Measurements from ENCODE around the gene NARS2.

The NARS2 gene

DNA sequence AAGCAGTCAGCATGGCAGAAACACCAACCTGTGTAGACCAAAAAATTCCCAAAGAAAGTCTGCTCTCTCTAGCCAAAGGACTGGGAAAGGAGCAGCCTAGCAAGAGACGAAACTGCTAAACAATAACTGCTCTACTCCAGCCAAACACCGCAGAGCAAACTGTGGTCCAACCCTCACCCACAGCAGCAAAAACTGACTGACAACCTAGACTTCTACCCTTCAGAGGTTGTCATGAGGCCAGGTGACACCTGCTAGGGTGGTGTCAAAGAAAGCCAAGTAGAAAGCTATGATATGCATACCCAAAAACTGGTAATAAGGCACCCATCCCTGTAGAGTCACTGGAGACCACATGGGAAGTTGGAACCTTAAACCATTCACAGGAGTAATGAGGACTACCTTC, 168.9 kb downstream of the NARS2 start:
- no peak for DNase-seq

DNA sequence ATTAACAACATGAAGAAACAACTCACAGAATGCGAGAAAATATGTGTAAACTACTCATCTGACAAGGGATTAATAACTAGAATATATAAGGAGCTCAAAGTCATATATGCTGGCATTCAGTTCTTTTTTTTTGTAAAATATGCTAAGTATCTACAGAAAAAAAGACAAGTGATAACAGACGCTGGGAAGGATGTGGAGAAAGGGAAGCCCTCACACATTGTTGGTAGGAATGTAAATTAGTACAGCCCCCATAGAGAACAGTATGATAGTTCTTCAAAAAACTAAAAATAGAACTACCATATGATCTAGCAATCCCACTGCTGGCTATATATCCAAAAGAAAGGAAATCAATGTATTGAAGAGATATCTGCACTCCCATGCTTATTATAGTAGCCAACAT, 170.9 kb downstream of the NARS2 start:
- DNase-seq: no peak

DNA sequence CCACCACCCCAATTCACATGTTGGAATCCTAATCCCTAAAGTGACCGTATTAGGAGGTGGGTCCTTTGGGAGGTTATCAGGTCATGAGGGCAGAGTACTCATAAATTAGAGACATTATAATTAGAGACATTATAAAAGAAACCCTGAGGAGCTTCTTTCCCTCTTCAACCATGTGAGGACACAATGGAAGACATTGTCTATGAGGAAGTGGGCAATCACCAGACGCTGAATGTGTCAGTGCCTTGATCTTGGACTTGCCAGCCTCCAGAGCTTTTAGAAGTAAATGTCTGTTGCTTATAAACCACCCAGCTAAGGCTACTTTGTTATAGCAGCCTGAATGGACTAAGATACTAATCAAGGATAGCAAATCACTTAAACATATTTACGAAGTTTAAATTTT, 171.8 kb downstream of the NARS2 start:
- DNase-seq: no peak

DNA sequence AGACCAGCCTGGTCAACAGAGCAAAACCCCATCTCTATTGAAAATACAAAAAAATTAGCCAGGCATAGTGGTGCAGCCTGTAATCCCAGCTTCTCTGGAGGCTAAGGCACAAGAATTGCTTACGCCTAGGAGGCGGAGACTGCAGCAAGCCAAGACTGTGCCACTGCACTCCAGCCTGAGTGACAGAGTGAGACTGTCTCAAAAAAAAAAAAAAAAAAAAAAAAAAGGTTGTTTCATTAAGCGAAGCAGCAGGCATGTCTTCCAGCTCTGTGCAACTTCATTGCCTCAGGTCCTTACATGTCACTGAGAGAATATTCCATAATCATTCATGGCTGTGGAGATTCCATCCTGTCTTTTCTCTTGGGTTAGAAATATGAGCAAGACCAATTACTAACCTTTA, 174.0 kb downstream of the NARS2 start:
- no peak for DNase-seq

DNA sequence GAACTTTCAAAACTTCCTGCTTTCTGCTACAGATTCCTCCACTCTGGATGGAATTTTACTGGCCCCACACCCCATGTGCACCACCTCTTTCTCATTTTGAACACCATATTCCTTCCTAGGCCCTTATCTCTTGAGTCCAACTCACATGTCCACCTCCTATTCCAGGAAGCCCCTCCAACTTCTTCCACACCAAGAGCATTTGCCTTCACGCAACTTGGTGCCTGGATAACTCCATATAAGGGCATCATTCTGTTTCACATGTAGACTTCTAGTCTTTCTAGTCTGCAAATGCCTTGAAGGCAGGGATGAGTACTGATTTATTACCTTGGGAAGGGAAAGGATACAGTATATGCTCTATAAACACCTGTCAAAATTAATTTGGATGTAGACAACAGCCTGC, 174.5 kb downstream of the NARS2 start:
- DNase-seq: no peak

DNA sequence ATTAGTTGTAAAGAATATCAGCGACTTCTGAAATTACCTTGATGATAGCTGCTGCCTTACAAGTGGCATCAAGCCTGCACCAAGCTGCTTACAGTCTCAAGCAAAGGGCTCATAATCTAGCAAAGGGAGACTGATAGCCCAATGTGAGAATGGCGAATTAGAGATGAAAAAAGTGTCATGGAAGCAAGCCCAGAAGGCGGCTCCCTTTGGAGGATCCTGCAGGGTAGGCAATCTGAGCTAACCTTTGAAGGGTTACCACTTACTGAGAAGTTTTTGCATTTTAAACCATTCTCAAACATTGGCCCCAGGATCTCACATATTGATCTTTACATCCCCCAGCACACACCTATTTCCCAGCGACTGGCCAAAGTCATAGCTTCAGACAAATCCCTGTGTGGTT, 175.5 kb downstream of the NARS2 start:
- DNase-seq: no peak

DNA sequence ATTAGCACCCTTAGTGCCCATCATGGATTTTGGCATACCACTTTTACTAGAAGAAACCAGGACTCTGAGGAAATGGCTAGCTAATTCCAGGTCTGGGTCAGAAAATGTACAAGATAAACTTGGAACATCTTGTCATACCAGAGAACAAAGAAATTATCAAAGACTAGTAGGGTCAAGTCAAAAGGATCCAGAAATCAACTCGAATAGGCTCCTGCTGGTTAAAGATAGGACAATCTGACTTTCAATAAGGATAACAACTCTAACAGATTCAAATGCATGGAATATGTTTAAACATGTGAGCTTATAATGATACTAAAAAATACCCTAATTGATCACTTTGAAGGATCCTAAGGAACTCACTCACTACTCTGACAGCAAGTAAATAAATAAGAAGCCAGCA, 175.9 kb downstream of the NARS2 start:
- DNase-seq: no peak

DNA sequence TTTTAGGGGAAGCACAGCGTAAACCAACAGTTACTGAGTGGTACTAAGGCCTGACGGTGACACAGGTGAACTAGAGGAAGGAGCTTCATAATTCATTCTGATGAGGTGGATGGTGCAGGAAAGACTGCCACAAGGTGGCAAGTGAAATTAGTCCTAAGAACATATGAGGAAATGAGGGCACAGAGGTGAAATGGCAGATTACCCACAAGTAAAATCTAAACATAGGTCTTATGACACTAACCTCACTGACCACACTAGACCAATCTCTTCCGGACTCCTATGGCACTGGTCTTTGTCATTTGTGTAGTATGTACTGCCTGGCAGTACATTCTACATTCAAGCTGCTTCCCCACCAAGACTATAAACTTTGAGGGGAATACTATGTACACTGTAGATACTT, 177.3 kb downstream of the NARS2 start:
- peak; percentile 2 for DNase-seq

DNA sequence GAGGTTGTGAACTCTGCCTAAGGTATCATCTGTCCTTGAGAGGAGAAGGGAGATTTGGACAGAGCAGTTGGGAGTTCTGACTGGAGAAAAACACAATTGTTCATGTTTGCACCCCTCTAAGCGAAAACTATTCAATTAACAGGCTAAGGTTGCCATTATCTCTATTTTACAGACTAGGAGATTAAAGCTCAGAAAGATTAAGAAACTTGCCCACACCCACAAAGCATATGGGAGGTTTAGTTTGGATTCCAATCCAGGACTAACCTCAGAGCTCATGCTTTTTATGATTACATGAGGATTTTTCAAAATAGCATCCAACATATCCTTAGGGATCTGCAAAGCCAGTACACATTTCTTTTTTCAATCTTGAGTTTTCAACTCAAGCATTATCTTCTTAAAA, 179.1 kb downstream of the NARS2 start:
- no peak for DNase-seq

DNA sequence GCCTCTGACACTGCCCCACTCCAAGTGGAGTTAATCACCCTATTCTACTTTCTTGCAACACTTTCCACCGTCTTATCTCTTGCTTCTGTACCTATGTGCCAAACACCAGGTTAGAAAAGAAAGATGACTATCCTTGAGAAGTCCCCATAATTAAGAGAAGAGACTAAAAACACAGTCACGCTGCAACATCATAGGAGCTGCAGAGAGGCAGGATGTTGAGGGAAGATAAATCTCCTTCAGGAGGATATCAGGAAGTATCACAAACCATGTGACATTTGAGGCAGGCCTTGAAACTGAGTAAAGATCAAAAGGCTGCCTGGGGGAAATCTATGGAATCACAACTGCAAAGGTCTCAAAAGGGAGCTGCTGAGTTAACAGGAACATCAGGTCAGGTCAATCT, 181.8 kb downstream of the NARS2 start:
- no peak for DNase-seq

DNA sequence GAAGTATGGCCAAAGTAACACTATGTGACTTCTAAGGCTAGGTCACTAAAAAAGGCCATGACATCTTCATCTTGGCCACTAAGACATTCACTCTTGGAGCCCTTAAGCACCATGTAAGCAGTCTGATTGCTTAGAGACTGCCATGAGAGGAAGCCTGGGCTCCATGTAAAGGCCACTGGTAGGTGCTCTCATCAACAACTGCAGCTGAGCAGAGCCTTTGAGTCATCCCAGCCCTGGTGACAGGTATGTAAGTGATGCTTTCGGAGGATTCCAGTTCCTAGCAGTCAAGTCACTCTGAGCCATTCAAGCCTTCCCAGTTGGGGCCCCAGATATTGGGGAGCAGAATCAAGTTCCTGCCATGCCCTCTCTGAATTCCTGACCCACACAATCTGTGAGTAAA, 183.2 kb downstream of the NARS2 start:
- no peak for DNase-seq

DNA sequence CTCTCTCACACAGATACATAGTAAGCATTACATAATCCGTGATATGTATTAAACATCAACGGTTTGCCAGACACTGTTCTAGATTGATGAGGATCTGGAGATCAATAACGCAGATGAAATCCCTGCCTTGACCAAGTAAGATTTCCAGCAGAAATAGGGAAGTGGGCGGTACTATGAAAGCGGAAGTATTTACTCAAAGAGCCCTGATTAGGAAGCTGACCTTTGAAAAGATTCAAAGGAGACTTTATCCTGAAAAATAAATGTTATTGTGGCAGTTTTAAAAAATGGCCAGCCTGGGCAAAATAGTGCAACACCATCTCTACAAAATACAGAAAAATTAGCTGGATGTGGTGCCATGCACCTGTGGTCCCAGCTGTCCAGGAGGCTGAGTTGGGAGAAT, 183.9 kb downstream of the NARS2 start:
- no peak for DNase-seq

DNA sequence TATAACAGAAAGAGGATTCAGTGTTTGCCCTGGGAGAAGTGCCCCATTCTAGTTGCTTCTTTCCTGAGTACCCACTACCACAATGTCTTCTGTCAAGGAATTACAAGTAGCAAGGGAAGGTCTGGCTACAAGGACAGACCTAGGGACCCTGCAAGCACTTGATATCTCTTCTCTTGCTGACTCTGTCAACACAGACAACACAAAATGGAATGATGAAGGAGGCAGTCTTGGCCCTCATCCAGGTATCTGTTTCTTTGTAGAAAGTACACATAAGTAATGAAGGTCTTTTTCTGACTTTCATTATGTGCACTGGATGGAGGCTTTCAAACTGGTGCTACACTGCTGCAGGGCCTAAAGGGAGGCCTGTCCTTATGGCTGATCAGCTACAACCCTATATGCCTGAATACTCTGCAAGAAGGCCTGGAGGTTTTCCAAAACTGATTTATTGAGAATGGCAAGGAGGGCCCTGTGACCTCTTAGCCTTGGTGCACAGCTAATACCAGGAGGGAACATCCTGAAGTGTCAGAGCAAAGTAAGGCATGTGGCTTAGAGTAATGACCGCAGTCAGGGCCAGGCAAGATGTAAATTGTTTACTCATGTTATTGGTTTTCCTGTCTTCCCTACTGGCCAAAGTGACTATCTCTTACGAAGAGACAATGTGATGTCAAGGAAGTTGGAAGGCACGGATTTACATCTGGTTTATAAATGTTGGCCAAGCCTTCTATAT, 188.3 kb downstream of the NARS2 start:
- no peak for DNase-seq
